GM18870 (cell line): Measurements from ENCODE around the gene FNDC5.

Experiments
- ATAC-seq: cut with Tn5 transposase; IDR thresholded peaks from one replicate; pipeline ENCODE4 v1.9.1; 2021; ENCODE audit warnings: moderate library complexity; ENCODE audit not compliant: unreplicated experiment

The FNDC5 gene

DNA sequence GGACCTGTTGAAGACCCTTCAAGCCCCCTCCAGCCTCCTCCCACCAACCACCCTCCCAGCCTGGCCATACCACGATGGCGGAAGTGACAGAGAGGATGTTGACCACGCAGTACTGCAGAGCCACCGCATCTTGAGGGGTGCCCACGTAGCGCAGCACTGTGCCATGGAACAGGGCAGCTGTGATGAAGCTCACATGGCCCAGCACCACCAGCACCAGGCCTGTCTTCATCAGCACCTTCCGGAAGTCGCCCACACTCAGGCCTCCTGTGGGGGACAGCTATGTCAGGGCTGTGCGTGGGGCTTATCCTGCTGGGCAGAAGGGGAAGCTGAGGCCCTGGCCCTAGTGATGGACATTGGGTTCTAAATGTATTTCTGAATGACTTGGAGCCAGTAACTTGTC is 27.3 kb upstream of the FNDC5 start:
- ATAC-seq: no peak

DNA sequence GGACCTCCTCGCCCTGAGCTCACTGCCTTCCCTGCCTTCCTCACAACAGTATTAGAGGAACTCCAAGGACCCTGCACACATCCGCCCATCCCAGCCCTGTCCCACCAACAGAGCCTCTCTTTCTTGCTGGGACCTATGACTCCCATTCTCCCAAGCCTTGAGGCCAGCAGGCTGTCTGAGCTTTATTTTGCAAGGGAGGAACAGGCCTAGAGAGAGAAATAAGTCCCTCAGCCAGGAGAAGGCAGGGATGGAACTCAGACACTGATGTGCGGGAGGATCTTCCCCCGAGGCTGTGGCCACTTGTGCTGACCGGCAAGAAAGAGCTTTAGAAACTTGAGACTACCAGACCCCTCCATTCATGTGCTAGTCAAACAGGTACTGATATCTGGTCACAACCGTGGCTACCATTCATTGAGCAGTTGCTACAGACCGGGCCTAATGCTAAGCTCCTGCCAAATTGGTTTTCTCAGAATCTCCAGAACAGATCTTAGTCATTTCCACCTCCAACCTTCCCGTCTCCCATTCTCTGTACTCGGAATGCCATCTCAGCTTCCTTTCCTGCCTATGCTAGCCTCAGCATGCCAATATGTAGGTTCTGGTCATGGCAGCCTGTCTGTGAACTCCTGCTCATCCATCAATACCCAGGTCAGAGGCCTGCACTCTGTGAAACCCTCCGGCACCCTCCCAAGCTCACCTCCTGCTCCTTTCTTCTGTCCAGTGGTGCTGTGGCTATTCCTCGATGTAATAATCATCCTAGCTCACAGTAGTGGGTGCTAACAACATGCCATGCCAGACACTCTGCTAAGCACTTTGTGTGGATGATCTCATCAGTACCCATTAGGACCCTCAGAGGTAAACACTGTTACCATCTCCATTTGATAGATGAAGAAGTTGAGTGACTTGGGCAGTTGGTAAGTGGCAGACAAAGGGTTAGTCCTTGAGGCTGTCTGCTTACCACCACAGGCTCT is 26.7 kb upstream of the FNDC5 start:
- no peak for ATAC-seq

DNA sequence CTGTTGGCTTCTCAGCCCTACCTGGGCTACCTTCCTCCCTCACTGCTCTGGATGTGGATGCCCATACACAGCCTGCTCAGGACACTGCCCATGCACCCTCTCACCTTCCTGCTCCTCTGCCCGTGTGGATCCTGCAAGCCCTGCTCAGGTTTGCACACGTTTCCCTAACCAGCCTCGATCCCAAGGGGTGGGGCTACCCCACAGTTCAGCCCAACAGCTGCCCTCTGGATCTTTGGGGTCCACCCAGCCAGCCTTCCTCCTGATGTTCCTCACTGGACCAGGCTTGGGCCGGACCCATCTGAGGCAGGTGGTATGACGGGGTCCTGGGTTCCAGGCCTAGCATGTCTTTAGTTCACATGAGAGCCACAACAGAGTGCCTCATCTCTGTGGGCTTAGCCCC is 25.7 kb upstream of the FNDC5 start:
- ATAC-seq: no peak

DNA sequence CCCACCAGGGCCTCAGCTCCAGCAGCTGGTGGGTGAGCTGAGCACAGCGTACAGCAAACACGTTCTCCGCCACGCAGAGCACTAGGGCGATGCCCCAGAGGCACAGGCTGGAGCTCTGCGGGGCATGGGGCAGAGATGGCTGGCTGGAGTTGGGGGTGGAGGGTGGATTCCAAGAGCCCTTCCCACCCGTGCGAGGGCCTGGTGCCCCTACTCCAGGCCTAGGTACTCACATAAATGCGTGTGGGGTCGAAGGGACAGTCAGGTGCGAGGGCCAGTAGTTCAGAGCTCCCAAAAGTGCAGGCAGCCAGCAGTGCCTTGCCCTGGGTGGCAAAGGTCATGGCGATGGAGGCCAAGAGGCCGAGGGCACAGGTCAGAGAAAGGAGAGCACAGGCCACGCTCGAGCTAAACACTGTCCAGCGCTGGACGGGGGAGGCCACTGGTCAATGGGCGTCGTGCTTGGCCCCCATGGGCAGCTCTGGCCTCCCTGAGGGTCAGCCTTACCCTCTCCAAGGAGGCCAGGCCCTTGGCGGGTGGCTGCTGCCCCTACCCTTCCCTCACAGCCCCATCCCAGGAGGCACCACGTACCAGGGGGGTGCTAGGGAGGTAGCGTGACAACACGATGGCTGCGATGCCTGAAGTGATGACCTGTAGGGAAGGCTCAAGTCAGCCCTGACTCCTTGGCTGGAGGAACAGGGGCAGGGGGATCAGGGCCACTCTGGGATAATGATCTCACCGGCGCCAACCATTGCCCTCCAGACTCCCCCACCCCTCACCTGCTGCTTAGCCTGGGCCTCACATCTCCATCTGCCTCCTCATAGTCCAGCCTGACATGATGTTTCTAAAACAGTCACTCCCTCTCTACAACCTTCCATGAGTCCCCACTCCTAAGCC is 24.9 kb upstream of the FNDC5 start:
- ATAC-seq: no peak

DNA sequence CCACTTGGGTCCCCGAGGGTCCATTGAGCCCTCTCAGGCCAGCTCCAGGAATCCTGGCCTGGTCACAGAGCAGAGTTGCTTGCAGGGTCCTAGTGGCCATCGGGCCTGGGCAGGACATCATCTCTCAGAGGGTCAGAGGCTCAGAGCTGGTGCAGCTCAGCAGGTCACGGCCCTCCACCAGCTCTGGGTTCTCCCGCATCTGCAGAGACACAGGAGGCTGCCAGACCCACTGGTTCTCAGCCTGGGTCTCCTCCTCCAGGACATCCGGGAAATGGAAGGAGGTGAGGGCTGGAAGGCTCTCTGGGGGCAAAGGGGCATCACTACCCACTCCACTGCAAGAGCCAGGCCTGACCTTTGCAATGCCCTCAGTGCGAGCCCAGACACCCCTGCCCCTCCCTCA is 24.0 kb upstream of the FNDC5 start:
- ATAC-seq: no peak

DNA sequence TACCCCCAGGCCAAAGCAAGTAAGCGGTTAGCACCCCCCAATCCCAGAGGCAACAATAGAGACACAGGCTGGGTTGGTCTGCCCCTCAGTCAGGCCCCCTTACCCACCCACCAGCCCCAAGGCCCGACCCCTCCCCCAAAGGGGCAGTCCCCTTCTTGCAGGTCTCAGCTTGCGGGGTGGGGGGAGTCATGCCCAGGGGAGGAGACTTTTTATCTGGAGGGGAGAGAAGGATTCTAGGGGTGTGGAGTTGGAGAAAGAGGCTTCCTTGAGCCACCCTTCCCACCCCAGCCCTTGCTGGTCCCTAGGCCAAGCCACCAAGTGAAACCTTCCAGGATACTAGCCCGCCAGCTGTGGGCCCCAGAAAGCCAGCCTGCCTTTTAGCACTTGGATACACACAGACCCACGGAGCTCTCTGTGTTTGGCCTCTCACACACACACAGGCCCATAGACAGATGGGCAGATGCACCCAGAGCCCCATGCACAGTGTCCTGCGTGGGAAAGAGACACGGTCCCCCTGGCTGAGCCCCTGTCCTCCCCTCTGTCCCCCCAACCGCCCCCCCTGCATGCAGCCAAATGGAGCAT is 23.4 kb upstream of the FNDC5 start:
- ATAC-seq: no peak

DNA sequence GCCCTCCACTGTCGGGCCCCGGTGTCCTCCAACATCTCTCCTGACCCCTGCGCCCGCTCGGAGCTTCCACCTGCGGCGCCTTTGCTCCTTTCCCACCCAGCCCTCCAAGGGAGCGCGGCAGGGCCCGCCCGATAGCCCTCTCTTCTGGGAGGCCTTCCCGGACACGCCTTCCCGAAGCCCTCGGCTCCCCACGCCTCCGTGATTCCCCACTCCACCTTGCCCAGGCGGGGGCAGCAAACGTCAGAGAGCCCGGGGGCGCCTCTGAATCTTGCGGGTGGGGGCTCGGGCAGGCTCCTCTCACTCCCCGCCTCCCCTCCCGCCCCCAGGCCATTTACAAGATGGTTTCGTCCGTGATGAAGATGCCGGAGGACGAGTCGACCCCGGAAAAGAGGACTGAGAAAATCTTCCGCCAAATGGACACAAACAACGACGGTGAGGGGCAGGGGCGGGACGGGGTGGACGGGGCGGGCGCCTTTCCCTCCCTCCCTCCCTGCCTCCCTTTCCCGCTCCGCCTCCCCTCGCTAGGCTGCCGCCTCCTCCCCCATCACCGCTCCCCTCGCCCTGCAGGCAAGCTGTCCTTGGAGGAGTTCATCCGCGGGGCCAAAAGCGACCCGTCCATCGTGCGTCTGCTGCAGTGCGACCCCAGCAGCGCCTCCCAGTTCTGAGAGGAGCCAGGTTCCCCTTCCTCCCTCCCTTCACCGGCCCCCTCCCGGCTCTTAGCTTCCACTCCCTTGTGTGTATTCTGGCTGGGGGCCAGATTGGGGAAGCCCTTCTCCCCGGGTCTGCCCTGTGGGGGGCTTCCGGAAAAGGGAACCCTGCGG is 22.7 kb upstream of the FNDC5 start:
- ATAC-seq: no peak

DNA sequence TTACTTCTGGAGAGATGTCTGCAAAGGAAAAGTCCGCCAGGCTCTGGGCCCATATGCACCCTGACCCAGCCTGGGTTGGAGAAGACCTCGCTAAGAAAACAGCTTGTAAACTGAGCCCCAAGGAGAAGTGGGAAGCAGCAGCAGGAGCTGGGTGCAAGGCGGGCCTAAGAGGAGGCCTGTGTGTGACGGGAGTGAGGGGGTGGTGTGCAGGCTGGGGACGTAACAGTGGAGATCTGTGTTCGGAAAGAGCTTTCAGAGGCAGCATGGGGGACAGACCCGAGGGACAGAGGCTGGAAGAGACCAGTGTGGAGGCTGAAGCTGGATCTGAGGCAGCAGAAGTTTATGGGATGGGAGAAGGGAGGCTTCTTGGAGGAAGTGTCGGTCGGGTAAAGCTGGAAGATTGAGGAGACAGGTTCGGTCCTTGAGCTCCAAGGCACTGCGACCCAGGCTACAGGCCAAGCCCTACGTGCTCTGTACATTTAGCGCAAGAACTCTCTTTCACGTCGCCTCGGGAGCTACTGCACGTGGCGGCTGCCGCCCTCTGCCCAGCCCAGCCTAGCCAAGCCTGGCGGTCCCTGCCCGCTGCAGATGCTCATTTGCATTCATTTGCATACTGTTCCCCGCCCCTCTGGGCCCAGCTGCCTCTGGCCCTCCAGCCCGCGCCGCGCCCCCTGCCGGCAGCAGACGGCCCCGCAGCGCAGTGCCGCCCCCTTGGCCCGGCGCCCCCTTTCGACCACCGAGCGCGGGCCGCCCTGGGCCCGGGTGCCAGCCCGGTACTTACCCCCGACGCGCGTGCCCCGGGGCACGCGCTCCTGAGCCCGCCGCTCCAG is 21.9 kb upstream of the FNDC5 start:
- no peak for ATAC-seq

DNA sequence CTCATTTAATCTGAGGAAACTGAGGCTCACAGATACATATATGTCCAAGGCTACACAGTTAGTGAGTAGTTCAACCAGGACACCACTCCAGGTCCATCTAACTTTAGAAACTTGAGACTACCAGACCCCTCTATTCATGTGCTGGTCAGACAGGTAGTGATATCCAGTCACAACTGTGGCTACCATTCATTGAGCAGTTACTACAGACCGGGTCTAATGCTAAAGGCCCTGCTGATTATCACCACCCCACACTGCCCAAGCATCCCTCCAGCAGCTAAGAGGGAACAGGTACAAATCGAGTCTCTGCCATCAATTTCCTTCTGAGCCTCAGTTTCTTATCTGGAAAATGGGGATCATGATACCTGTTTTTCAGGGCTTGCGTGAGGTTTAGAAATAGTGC is 20.9 kb upstream of the FNDC5 start:
- ATAC-seq: no peak

DNA sequence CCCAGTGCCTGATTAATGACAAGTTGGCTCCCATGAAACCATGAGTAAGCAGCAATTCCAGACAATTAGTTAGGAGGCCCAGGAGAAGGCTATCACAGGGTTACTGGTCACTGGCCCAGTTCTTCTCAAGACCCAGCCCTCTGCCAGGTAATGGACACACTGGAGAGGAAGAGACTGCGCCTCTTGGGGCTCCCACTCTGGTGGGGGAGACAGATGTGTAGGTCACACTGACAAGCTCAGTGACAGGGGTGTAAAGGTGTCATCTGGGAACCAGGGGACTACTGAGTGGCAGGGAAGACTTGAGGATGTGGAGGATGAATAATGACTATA is 20.5 kb upstream of the FNDC5 start:
- no peak for ATAC-seq

DNA sequence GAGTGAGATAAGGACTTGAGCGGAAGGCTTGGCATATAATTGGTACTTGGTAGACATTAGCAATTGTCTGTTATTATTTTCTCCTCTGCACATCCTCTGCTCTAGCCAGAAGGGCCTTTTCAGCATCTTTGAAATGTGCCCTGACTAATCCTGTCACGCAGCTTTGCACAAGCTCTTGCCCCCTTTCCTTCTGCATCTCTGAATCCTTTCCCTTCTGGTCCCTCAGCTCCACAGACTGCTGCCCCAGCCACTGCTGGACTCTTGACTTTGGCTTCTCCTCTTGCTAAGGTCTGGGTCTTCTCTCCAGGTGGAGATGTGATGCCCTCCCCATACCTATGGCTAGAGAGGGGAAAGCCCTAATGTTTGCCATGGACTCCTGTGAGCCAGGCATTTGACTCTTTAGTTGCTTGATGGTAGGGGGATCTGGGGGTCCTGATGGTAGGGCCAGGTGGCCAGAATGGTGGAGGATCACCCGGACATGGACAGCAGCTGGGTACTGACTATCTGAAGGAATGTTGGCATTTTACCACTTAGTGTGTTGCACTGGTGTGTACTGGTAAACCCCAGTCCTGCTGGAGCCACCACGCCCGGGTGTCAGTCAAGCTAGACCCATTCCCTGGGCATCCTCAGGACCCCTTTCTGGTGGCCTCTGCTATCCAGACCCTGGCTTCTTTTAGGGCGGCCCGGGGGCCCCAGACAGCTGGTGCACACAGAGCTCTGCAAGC is 20.0 kb upstream of the FNDC5 start:
- no peak for ATAC-seq

DNA sequence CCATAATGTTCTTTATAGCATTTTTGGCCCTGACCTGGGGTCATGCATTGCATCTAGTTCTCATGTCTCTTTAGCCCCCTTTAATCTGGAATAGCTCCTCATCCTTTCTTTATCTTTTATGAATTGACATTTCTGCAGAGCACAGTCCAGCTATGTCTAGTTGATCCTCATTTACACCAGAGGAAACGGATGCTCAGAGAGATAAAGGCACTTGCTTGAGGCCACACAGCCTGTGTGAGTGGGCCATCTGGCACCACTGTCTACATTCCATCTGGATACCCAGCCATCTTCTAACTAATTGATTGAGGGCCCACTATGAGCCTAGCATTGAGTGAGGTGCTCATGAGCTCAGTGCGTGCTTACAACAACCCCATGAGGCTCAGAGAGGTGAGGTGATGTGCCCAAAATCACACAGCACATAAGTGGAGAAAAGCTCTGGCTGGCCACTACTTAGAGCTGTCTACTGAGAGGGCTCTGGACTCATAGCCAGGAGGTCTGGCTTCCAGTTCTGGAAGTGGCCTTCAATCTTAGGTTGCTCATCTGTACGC is 19.1 kb upstream of the FNDC5 start:
- no peak for ATAC-seq

DNA sequence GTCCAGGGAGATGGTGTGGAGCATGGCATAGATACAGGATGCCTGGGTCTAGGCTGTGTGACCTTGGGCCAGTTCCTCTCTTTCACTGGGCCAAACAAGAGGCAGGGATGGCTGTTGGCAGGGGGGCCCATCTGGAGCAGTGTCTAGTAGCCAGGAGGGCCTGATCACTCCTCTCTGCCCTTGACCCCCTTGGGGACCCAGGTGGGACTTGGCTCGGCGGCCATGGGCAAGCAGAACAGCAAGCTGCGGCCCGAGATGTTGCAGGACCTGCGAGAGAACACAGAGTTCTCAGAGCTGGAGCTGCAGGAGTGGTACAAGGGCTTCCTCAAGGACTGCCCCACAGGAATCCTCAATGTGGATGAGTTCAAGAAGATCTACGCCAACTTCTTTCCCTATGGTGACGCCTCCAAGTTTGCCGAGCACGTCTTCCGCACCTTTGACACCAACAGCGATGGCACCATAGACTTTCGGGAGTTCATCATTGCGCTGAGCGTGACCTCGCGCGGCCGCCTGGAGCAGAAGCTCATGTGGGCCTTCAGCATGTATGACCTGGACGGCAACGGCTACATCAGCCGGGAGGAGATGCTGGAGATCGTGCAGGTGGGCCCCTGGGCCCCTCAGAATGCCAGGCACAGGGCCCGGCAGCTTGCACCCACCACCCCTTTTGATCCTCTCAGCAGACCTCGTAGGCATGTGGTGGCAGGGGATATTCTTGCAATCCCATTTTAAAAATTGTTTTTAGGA is 18.1 kb upstream of the FNDC5 start:
- no peak for ATAC-seq

DNA sequence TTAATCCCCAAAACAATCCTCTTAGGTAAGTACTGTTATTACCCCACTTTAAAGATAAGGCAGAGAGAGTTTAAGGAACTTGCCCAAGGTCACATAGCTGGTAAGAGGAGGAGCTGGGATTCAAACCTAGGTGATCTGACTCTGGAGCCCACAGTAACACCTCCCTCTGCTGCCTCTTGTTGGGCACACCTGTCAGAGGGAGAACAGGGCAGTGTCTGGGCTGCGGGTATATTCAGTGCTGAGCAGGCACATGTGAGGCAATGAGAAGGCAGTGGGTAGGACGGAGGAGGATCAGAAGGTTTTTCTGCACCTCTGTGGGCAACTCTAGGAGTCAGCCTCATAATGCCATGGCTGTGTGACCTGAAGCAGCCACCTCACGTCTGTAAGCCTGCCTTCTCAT is 17.4 kb upstream of the FNDC5 start:
- ATAC-seq: no peak

DNA sequence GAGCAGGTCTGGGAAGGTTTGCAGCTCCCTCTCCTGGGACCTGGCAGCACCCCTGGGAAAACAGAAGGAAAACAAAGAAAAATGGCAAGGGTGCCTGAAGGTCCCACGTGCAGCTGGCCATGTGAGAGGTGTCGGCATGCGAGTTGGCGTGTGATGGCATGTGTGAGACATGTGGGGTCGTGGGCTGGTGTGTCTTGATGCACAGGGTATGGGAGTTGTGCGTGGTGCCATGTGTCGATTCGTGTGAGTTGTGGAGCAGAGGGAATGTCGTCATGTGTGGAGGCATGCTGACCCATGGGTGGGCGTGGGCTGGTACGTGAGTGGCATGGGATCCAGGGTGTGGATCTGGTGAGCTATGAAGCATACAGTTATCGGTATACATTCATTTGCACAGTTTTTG is 16.9 kb upstream of the FNDC5 start:
- no peak for ATAC-seq

DNA sequence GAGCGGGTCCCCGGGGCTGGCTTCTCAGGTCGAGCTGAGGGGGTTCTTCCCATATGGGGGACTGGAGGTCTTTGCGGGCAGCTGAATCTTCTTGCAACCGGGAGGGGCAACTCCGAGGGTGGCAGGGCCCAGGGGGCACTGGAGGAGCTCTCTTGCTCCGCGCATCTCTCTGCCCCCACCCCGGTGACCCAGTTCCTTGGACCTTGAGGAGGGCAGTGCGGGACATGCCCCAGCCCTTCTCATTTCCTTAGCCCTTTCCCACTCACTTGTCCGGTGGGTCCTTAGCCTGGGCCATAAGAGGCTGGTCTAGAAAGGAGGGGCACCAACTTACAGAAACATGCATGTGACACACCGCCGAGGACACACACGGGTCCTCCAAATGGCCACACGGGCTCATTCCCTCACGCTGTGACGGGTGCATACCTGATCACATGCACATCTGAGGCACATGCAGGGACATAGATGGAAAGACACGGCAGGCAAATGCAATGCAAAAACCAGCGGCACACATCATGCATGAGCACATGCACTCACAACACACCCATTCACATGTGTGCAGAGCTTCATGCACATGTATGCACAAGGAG is 16.2 kb upstream of the FNDC5 start:
- no peak for ATAC-seq

DNA sequence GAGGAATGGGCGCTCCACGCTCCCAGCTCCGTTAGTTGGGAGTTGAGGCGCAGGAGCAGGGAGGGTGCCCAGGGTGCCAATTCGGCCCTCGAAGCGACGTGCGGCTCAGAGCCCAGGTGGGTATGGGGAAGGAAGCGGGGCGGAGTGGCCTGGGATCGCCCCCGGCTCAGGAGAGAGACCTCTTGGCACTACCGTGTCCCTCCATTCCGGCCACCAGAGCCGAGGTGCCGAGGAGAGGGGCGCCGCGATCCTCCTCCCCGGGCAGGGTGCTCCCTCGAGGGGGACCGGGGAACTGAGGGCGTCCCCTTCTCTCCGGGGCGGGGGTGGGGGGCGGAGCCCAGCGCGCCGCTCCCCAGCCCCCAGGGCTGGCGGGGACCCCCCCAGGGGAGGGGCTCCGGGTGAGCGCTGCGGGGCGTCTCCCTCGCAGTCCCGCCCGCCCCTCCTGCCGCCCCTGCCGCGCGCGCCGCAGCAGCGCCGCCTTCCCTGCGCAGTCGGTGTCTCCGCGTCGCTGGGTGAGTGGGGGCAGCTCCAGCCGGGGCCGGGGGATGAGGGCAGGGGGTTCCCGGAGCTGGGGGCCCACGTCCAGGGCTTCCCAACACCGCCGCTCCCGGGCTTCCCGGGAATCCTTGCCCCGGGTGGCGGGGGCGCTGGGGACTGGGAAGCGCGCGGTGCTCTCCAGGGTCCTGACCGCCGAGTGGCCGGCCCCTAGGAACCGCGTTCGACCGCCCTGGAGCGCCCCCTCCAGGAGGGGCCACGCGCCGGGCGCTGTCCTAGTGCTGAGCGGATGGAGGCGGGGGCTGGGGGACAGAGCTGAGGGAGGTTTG is 15.5 kb upstream of the FNDC5 start, which contains the start of gene HPCA:
HPCA (plus strand) TSS at position 488 of the 824 bp plus-strand sequence. CDS start 2,408 bp downstream, outside the sequence.
- ATAC-seq: no peak
